Uterus (tissue), 4 donors: ENCODE data around the gene PCDHB8. TPM values are rescaled to one million over a fixed set of nuclear protein-coding genes. Genes with fewer than 3 reads are reported as not detected.
A peak's percentile ranks its signal among the peaks of the same experiment; 100 is the strongest.
"Not testable (repeated sequence)": the region's sequence is repeated elsewhere in the genome, so short reads cannot be mapped to it uniquely, and the experiment has no call there.

ENCODE experiments used
- DNase-seq, 2 donors: peaks; one replicate each; pipeline ENCODE4 v3.0.0-alpha.2; 2019 to 2020
- H3K27ac ChIP-seq, 2 donors: fragments of 200-600 bp; sonication (generic); 1 replicate in 1 of 2; 2 replicates in 1 of 2; pipeline ENCODE4 v1.5.1; 2016 to 2018
- H3K27me3 ChIP-seq, 2 donors: fragments of 200-600 bp; sonication (generic); one replicate each; pipeline ENCODE4 v1.5.1; 2018 to 2019; ENCODE audit warnings: control low read depth in 1 of 2
- H3K36me3 ChIP-seq, 2 donors: fragments of 200-600 bp; sonication (generic); one replicate each; pipeline ENCODE4 v1.5.1; 2019; ENCODE audit warnings: control low read depth in 1 of 2
- H3K4me1 ChIP-seq, 2 donors: fragments of 200-600 bp; sonication (generic); one replicate each; pipeline ENCODE4 v1.5.1; 2018 to 2019; ENCODE audit warnings: control low read depth in 1 of 2
- H3K4me3 ChIP-seq, 2 donors: fragments of 200-600 bp; sonication (generic); 1 replicate in 1 of 2; 2 replicates in 1 of 2; pipeline ENCODE4 v1.5.1; 2018 to 2019; ENCODE audit warnings: mild to moderate bottlenecking in 1 of 2
- H3K9me3 ChIP-seq, 2 donors: fragments of 200-600 bp; sonication (generic); one replicate each; pipeline ENCODE4 v1.5.1; 2019; ENCODE audit warnings: control low read depth in 1 of 2
- intact Hi-C: fragments of 100-400 bp; cut with DNase I; formaldehyde crosslinking; loops from one replicate; pipeline ENCODE4 v1.15.1; 2023; ENCODE audit warnings: low total_unique reads
- total RNA-seq, 4 donors: library from RNA; depleted of rRNA in 3 of 4; stranded (reverse); fragments of >200 nt in 3 of 4; gene quantifications; one replicate each; pipeline versions ENCODE4 v1.1.0 to v1.2.4, GENCODE V29; 2014 to 2023
- TF ChIP-seq, protein P1 (sequence below), 4 experiments: fragments of 200-600 bp in 2 of 4; fragments of 450-650 bp in 2 of 4; sonication (generic) in 2 of 4; IDR thresholded peaks; one replicate each; pipeline ENCODE4 v1.5.1; 2016 to 2019; ENCODE audit warnings: antibody characterized with exemption in 4 of 4, mild to moderate bottlenecking in 2 of 4, moderate library complexity in 1 of 4
- donor health status: DM: yes; HTN: yes; CAD: no.

The PCDHB8 gene
- total RNA-seq, 4 donors from 2014 or later = under 0.01 to 5.4 (median 2.1) TPM

DNA sequence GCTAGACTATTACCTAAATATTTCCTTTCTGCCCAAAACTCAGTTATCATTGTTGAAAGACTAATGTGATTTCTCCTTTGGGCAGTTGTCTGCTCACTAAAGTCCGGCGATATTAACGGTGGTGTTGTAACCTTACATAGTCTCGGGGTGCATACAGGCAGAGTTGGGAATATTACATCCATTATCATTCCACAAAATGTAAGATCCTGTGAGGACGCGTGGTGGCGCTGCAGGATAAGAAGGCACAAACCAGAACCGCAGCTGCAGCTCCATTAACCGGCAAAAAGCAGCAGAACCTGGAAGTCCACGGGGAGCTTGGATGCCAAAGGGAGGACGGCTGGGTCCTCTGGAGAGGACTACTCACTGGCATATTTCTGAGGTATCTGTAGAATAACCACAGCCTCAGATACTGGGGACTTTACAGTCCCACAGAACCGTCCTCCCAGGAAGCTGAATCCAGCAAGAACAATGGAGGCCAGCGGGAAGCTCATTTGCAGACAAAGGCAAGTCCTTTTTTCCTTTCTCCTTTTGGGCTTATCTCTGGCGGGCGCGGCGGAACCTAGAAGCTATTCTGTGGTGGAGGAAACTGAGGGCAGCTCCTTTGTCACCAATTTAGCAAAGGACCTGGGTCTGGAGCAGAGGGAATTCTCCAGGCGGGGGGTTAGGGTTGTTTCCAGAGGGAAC lies 36.2 kb downstream of the PCDHB8 start, which contains the start of gene PCDHB13:
Gene PCDHB13, plus strand, starts transcription at position 264 of the 684 bp plus-strand sequence. Its CDS starts 205 bp downstream, at position 469.
- H3K27me3 ChIP-seq, H3K4me3 ChIP-seq, H3K4me1 ChIP-seq, H3K27ac ChIP-seq, intact Hi-C loops, H3K36me3 ChIP-seq: not testable (repeated sequence)
- DNase-seq = peak; percentile 27 to 34
- H3K9me3 ChIP-seq = peaks cover 0 to 57% of the 10 kb centered on the region in 2 donors
- TF ChIP-seq, protein P1, sequence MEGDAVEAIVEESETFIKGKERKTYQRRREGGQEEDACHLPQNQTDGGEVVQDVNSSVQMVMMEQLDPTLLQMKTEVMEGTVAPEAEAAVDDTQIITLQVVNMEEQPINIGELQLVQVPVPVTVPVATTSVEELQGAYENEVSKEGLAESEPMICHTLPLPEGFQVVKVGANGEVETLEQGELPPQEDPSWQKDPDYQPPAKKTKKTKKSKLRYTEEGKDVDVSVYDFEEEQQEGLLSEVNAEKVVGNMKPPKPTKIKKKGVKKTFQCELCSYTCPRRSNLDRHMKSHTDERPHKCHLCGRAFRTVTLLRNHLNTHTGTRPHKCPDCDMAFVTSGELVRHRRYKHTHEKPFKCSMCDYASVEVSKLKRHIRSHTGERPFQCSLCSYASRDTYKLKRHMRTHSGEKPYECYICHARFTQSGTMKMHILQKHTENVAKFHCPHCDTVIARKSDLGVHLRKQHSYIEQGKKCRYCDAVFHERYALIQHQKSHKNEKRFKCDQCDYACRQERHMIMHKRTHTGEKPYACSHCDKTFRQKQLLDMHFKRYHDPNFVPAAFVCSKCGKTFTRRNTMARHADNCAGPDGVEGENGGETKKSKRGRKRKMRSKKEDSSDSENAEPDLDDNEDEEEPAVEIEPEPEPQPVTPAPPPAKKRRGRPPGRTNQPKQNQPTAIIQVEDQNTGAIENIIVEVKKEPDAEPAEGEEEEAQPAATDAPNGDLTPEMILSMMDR (IDR thresholded peaks at IDR 0.05) = peak in 1 of 4 experiments; percentile 11

DNA sequence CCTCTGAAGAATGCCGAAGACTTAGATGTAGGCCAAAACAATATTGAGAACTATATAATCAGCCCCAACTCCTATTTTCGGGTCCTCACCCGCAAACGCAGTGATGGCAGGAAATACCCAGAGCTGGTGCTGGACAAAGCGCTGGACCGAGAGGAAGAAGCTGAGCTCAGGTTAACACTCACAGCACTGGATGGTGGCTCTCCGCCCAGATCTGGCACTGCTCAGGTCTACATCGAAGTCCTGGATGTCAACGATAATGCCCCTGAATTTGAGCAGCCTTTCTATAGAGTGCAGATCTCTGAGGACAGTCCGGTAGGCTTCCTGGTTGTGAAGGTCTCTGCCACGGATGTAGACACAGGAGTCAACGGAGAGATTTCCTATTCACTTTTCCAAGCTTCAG lies 37.0 kb downstream of the PCDHB8 start:
- H3K27me3 ChIP-seq, intact Hi-C loops, H3K36me3 ChIP-seq, DNase-seq, H3K4me3 ChIP-seq, H3K27ac ChIP-seq, H3K4me1 ChIP-seq: not testable (repeated sequence)
- H3K9me3 ChIP-seq = peaks cover 0 to 55% of the 10 kb centered on the region in 2 donors

DNA sequence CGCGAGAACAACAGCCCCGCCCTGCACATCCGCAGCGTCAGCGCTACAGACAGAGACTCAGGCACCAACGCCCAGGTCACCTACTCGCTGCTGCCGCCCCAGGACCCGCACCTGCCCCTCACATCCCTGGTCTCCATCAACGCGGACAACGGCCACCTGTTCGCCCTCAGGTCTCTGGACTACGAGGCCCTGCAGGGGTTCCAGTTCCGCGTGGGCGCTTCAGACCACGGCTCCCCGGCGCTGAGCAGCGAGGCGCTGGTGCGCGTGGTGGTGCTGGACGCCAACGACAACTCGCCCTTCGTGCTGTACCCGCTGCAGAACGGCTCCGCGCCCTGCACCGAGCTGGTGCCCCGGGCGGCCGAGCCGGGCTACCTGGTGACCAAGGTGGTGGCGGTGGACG lies 37.9 kb downstream of the PCDHB8 start:
- H3K4me1 ChIP-seq, H3K27ac ChIP-seq, intact Hi-C loops, H3K27me3 ChIP-seq, DNase-seq, H3K4me3 ChIP-seq, H3K36me3 ChIP-seq: not testable (repeated sequence)
- H3K9me3 ChIP-seq = peaks cover 0 to 54% of the 10 kb centered on the region in 2 donors

DNA sequence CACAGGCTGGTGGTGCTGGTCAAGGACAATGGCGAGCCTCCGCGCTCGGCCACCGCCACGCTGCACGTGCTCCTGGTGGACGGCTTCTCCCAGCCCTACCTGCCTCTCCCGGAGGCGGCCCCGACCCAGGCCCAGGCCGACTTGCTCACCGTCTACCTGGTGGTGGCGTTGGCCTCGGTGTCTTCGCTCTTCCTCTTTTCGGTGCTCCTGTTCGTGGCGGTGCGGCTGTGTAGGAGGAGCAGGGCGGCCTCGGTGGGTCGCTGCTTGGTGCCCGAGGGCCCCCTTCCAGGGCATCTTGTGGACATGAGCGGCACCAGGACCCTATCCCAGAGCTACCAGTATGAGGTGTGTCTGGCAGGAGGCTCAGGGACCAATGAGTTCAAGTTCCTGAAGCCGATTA lies 38.4 kb downstream of the PCDHB8 start:
- H3K4me1 ChIP-seq, H3K27ac ChIP-seq, DNase-seq, intact Hi-C loops, H3K4me3 ChIP-seq, H3K36me3 ChIP-seq, H3K27me3 ChIP-seq: not testable (repeated sequence)
- peaks cover 0 to 56% of the 10 kb centered on the region in 2 donors for H3K9me3 ChIP-seq

DNA sequence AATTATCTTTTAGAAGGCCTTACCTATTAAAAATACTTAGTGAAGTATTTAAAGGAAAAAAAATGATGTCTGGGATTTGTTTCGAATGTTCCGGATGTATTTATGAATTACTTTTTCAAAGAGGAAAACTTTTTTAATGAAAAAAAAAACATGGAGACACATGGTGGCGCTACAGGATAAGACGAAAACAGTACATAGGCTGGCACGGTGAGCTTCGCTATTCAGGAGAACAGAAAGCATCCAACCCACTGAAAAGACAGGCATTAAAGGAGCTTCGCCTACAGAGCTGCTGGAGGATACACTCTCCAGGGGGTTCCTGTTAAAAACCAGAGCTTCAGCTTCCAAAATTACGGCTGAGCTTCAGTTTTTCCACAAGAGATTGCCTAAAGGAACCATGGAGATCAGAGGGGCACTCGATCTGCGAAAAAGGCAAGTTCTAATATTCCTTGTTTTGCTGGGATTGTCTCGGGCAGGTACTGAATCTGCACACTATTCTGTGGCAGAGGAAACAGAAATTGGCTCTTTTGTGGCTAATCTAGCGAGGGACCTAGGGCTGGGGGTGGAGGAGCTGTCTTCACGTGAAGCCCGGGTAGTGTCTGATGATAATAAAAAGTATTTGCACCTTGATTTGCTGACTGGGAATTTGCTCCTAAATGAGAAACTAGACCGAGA lies 45.7 kb downstream of the PCDHB8 start, which contains the start of gene PCDHB14:
Gene PCDHB14, plus strand, starts transcription at position 232 of the 672 bp plus-strand sequence. Its CDS starts 163 bp downstream, at position 395.
- no peak within 1 kb of the TSS for H3K27ac ChIP-seq
- TF ChIP-seq, protein P1 (IDR thresholded peaks at IDR 0.05) = no peak

DNA sequence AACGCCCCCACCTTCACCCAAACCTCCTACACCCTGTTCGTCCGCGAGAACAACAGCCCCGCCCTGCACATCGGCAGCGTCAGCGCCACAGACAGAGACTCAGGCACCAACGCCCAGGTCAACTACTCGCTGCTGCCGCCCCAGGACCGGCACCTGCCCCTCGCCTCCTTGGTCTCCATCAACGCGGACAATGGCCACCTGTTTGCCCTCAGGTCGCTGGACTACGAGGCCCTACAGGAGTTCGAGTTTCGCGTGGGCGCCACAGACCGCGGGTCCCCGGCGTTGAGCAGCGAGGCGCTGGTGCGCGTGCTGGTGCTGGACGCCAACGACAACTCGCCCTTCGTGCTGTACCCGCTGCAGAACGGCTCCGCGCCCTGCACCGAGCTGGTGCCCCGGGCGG lies 47.3 kb downstream of the PCDHB8 start:
- H3K27ac ChIP-seq, H3K36me3 ChIP-seq, H3K27me3 ChIP-seq, DNase-seq, H3K4me1 ChIP-seq, intact Hi-C loops, H3K4me3 ChIP-seq: not testable (repeated sequence)
- H3K9me3 ChIP-seq = peaks cover 0 to 70% of the 10 kb centered on the region in 2 donors

More for the DNA sequence above, 45.7 kb downstream of the PCDHB8 start, which contains the start of gene PCDHB14:
- Histone ChIP-seq H3K36me3 (no peaks in the 10 kb centered on the region), H3K4me3 (peak within 1 kb of the TSS; percentile 0 to 15), H3K4me1 (no peaks in the 10 kb centered on the region), H3K27me3 (no peaks in the 10 kb centered on the region), H3K9me3 (peaks cover 0 to 73% of the 10 kb centered on the region in 2 donors)
- DNase-seq = no peak
- intact Hi-C loops = no loop called here

DNA sequence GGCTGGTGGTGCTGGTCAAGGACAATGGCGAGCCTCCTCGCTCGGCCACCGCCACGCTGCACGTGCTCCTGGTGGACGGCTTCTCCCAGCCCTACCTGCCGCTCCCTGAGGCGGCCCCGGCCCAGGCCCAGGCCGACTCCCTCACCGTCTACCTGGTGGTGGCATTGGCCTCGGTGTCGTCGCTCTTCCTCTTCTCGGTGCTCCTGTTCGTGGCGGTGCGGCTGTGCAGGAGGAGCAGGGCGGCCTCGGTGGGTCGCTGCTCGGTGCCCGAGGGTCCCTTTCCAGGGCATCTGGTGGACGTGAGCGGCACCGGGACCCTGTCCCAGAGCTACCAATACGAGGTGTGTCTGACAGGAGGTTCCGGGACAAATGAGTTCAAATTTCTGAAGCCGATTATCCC lies 47.8 kb downstream of the PCDHB8 start:
- intact Hi-C loops, H3K36me3 ChIP-seq, H3K27ac ChIP-seq, H3K27me3 ChIP-seq, DNase-seq, H3K4me3 ChIP-seq, H3K4me1 ChIP-seq: not testable (repeated sequence)
- H3K9me3 ChIP-seq = peaks cover 0 to 64% of the 10 kb centered on the region in 2 donors

Other genes starting within 250 kb of the PCDHB8 start
- gene PCDHAC2, start 211.3 kb upstream of the PCDHB8 start, total RNA-seq = 1 to 10 TPM in 2 of 4 donors, under 1 TPM in 2; under 0.01 to 7.1 (median 1.1) TPM
- under 1 TPM in 1 of 4 donors, not detected in 3; 0.28 TPM for gene PCDHB1, start 126.4 kb upstream of the PCDHB8 start, total RNA-seq
- 1 to 10 TPM in 3 of 4 donors, not detected in 1; 2.3 to 8.4 (median 4.9) TPM for gene PCDHB2, start 83.2 kb upstream of the PCDHB8 start, total RNA-seq
- gene PCDHB3, start 77.3 kb upstream of the PCDHB8 start, total RNA-seq = 1 to 10 TPM; 1.0 to 6.9 (median 2.8) TPM
- 10 to 100 TPM in 1 of 4 donors, 1 to 10 TPM in 2, under 1 TPM in 1; 0.59 to 10.5 (median 6.0) TPM for gene PCDHB4, start 56.0 kb upstream of the PCDHB8 start, total RNA-seq
- gene PCDHB5, start 42.6 kb upstream of the PCDHB8 start, total RNA-seq = 10 to 100 TPM in 3 of 4 donors, 1 to 10 TPM in 1; 1.2 to 16.4 (median 12.6) TPM
- gene PCDHB6, start 27.7 kb upstream of the PCDHB8 start, total RNA-seq = 1 to 10 TPM in 3 of 4 donors, under 1 TPM in 1; 0.51 to 4.2 (median 1.7) TPM
- 1 to 10 TPM in 3 of 4 donors, under 1 TPM in 1; 0.51 to 8.0 (median 5.7) TPM for gene PCDHB7, start 5.1 kb upstream of the PCDHB8 start, total RNA-seq
- gene PCDHB16, start 4.6 kb downstream of the PCDHB8 start, total RNA-seq = 10 to 100 TPM in 1 of 4 donors, 1 to 10 TPM in 3; 3.8 to 10.2 (median 5.0) TPM
- 1 to 10 TPM; 1.8 to 5.5 (median 4.8) TPM for gene PCDHB9, start 9.4 kb downstream of the PCDHB8 start, total RNA-seq
- 1 to 10 TPM; 2.6 to 8.3 (median 4.7) TPM for gene PCDHB10, start 14.6 kb downstream of the PCDHB8 start, total RNA-seq
- gene PCDHB11, start 21.8 kb downstream of the PCDHB8 start, total RNA-seq = 1 to 10 TPM; 2.4 to 9.8 (median 6.9) TPM
- 10 to 100 TPM in 1 of 4 donors, 1 to 10 TPM in 2, under 1 TPM in 1; 0.88 to 20.5 (median 9.1) TPM for gene PCDHB12, start 30.9 kb downstream of the PCDHB8 start, total RNA-seq
- gene PCDHB13, start 36.1 kb downstream of the PCDHB8 start, total RNA-seq = 10 to 100 TPM in 1 of 4 donors, 1 to 10 TPM in 3; 6.2 to 26.1 (median 8.5) TPM
- gene PCDHB14, start 45.6 kb downstream of the PCDHB8 start, total RNA-seq = 10 to 100 TPM in 2 of 4 donors, 1 to 10 TPM in 2; 3.6 to 14.7 (median 9.3) TPM
- 10 to 100 TPM in 3 of 4 donors, 1 to 10 TPM in 1; 5.0 to 17.8 (median 12.1) TPM for gene PCDHB15, start 67.6 kb downstream of the PCDHB8 start, total RNA-seq
- gene SLC25A2, start 126.3 kb downstream of the PCDHB8 start, total RNA-seq = 1 to 10 TPM in 2 of 4 donors, under 1 TPM in 1, not detected in 1; 0.28 to 2.4 (median 2.3) TPM
- 100 to 1,000 TPM in 2 of 4 donors, 10 to 100 TPM in 2; 76.1 to 121 (median 98.0) TPM for gene TAF7, start 143.0 kb downstream of the PCDHB8 start, total RNA-seq
- 1 to 10 TPM in 2 of 4 donors, under 1 TPM in 2; under 0.01 to 3.3 (median 1.5) TPM for gene PCDHGA1, start 152.7 kb downstream of the PCDHB8 start, total RNA-seq
- gene PCDHGA2, start 161.0 kb downstream of the PCDHB8 start, total RNA-seq = 10 to 100 TPM in 2 of 4 donors, 1 to 10 TPM in 2; 3.2 to 11.6 (median 9.3) TPM
- gene PCDHGA3, start 166.0 kb downstream of the PCDHB8 start, total RNA-seq = 1 to 10 TPM in 3 of 4 donors, under 1 TPM in 1; 0.51 to 8.2 (median 5.6) TPM
- gene PCDHGB1, start 172.3 kb downstream of the PCDHB8 start, total RNA-seq = 1 to 10 TPM in 3 of 4 donors, not detected in 1; 4.4 to 7.4 (median 6.9) TPM
- gene PCDHGA4, start 177.2 kb downstream of the PCDHB8 start, total RNA-seq = 10 to 100 TPM in 1 of 4 donors, 1 to 10 TPM in 2, under 1 TPM in 1; 0.59 to 16.1 (median 8.7) TPM
- 10 to 100 TPM in 2 of 4 donors, 1 to 10 TPM in 1, under 1 TPM in 1; 0.59 to 17.9 (median 8.7) TPM for gene PCDHGB2, start 182.2 kb downstream of the PCDHB8 start, total RNA-seq
- gene PCDHGA5, start 186.4 kb downstream of the PCDHB8 start, total RNA-seq = 10 to 100 TPM in 3 of 4 donors, 1 to 10 TPM in 1; 1.8 to 11.5 (median 11.2) TPM
- 10 to 100 TPM in 2 of 4 donors, 1 to 10 TPM in 1, under 1 TPM in 1; 0.59 to 14.1 (median 8.1) TPM for gene PCDHGB3, start 192.5 kb downstream of the PCDHB8 start, total RNA-seq
- gene PCDHGA6, start 196.1 kb downstream of the PCDHB8 start, total RNA-seq = 10 to 100 TPM in 3 of 4 donors, 1 to 10 TPM in 1; 4.4 to 16.6 (median 14.3) TPM
- gene PCDHGA7, start 205.0 kb downstream of the PCDHB8 start, total RNA-seq = 10 to 100 TPM in 3 of 4 donors, 1 to 10 TPM in 1; 10.0 to 14.1 (median 11.8) TPM
- gene PCDHGB4, start 209.9 kb downstream of the PCDHB8 start, total RNA-seq = 10 to 100 TPM in 3 of 4 donors, 1 to 10 TPM in 1; 8.2 to 17.1 (median 14.9) TPM
- 1 to 10 TPM in 3 of 4 donors, under 1 TPM in 1; 0.59 to 9.0 (median 5.1) TPM for gene PCDHGA8, start 214.8 kb downstream of the PCDHB8 start, total RNA-seq
- 10 to 100 TPM in 3 of 4 donors, 1 to 10 TPM in 1; 10.0 to 33.6 (median 20.6) TPM for gene PCDHGB5, start 220.2 kb downstream of the PCDHB8 start, total RNA-seq
- gene PCDHGA9, start 225.0 kb downstream of the PCDHB8 start, total RNA-seq = 10 to 100 TPM; 11.8 to 18.7 (median 16.7) TPM
- gene PCDHGB6, start 230.2 kb downstream of the PCDHB8 start, total RNA-seq = 10 to 100 TPM in 2 of 4 donors, 1 to 10 TPM in 2; 3.1 to 21.1 (median 11.5) TPM
- 10 to 100 TPM in 1 of 4 donors, 1 to 10 TPM in 3; 2.4 to 11.2 (median 6.6) TPM for gene PCDHGA10, start 235.2 kb downstream of the PCDHB8 start, total RNA-seq
- gene PCDHGB7, start 239.9 kb downstream of the PCDHB8 start, total RNA-seq = 10 to 100 TPM in 3 of 4 donors, 1 to 10 TPM in 1; 7.1 to 27.6 (median 18.1) TPM
- 10 to 100 TPM in 3 of 4 donors, 1 to 10 TPM in 1; 9.4 to 13.2 (median 12.0) TPM for gene PCDHGA11, start 243.3 kb downstream of the PCDHB8 start, total RNA-seq